GM12891 (cell line): ENCODE measurements around the gene PPP4R1.

Experiments
- POLR2A ChIP-seq: IDR thresholded peaks from 2 replicates; pipeline ENCODE4 v1.6.1; 2011; ENCODE audit warnings: low read depth, low read length, control low read depth
- POLR2AphosphoS5 ChIP-seq: IDR thresholded peaks from 2 replicates; pipeline ENCODE4 v1.6.1; 2011; ENCODE audit warnings: low read depth, low read length, control low read depth
- TAF1 ChIP-seq: IDR thresholded peaks from 2 replicates; pipeline ENCODE4 v1.6.1; 2011; ENCODE audit warnings: low read depth, low read length, control low read depth

DNA sequence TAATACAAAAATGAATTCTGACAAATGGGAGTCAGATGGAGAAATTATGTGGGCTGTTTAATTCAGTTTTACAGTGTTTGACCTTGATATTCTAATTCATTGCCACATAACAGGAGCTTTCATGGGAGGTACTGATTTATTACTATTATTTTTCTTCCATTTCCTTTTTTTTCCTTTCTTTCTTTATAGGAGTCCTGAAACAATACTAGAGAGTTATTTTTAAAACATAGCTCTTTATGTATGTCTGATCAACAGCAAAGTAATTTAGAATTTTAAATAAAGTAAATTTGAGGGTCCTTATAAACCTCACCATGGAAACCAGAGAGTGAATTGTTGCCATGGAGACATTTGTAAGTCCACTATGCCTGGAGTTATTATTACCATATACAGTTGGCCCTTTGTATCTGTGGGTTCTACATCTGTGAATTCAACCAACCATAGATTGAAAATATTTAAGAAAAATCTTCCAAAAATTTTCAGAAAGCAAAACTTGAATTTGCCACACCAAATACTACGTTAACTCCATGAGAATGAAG lies 40.9 kb upstream of the PPP4R1 start:
- no peak for TF ChIP-seq POLR2A
- TF ChIP-seq POLR2AphosphoS5 = no peak
- no peak for TF ChIP-seq TAF1
